ENCODE data around the gene CAPN14.

- TF ChIP-seq CTCF (IDR thresholded peaks at IDR 0.05; ENCODE audit: insufficient read depth, low read depth, low read length) (no peak), EZH2 (IDR thresholded peaks at IDR 0.05; ENCODE audit: insufficient read depth, low read length) (no peak)
These were observed 82.8 kb downstream of the CAPN14 start for GRCh38 chr2:31134480-31134879.

All from astrocyte (in vitro differentiated cells and primary cell).